HT1080 (cell line): Measurements from ENCODE around the gene ALDH16A1. TPM values are rescaled to one million over a fixed set of nuclear protein-coding genes. Genes with fewer than 3 reads are reported as not detected.
"Not testable (repeated sequence)": the region's sequence is repeated elsewhere in the genome, so short reads cannot be mapped to it uniquely, and the experiment has no call there.

Experiments
- DNase-seq: peaks from one replicate; pipeline ENCODE4 v3.0.0-alpha.2; 2015; ENCODE audit warnings: low read depth
- total RNA-seq: library from RNA; depleted of rRNA; stranded (reverse); fragments of >200 nt; shearing (Covaris generic); gene quantifications from 2 replicates; pipeline ENCODE4 v1.2.3, GENCODE V29; 2014

ALDH16A1 gene
- total RNA-seq, 1 experiment from 2014 or later, result 55.1 TPM

- DNase-seq, result no peak
Measured at GRCh38 chr19:49439836-49440235, 13.2 kb upstream of the ALDH16A1 start.

- DNase-seq, result no peak
Measured at GRCh38 chr19:49440439-49441209, 12.4 kb upstream of the ALDH16A1 start.

GRCh38 chr19:49441210-49441959, 11.6 kb upstream of the ALDH16A1 start, which contains the start of gene SLC17A7:
TSS of gene SLC17A7 (minus strand) at chr19:49441527. CDS start at chr19:49441379, 148 bp downstream.
- no peak for DNase-seq

GRCh38 chr19:49441960-49442350, 11.1 kb upstream of the ALDH16A1 start:
- DNase-seq, result no peak

GRCh38 chr19:49442354-49442753, 10.7 kb upstream of the ALDH16A1 start:
- no peak for DNase-seq

- DNase-seq, result peak; percentile 73
Measured at GRCh38 chr19:49442771-49443365, 10.2 kb upstream of the ALDH16A1 start.

- DNase-seq, result peak; percentile 92
Measured at GRCh38 chr19:49443366-49444099, 9.5 kb upstream of the ALDH16A1 start.

- DNase-seq, result not testable (repeated sequence)
Measured at GRCh38 chr19:49444100-49444700, 8.8 kb upstream of the ALDH16A1 start.

GRCh38 chr19:49445997-49446396, 7.0 kb upstream of the ALDH16A1 start:
- DNase-seq, result no peak

- no peak for DNase-seq
Measured at GRCh38 chr19:49447485-49448431, 5.3 kb upstream of the ALDH16A1 start.

GRCh38 chr19:49448432-49448786, 4.6 kb upstream of the ALDH16A1 start:
- no peak for DNase-seq

GRCh38 chr19:49450405-49450804, 2.6 kb upstream of the ALDH16A1 start:
- DNase-seq, result no peak

- DNase-seq, result peak; percentile 99
Measured at GRCh38 chr19:49451430-49452181, 1.4 kb upstream of the ALDH16A1 start, which contains the start of gene PIH1D1. TSS of gene PIH1D1 (minus strand) at chr19:49451814. CDS start at chr19:49451574, 240 bp downstream.

GRCh38 chr19:49453757-49454240, 774 bp downstream of the ALDH16A1 start:
- no peak for DNase-seq

GRCh38 chr19:49455773-49456172, 2.7 kb downstream of the ALDH16A1 start:
- no peak for DNase-seq

GRCh38 chr19:49456326-49456725, 3.3 kb downstream of the ALDH16A1 start:
- DNase-seq, result no peak

GRCh38 chr19:49458567-49458903, 5.5 kb downstream of the ALDH16A1 start:
- DNase-seq, result no peak

GRCh38 chr19:49459388-49459787, 6.4 kb downstream of the ALDH16A1 start:
- DNase-seq, result no peak

- DNase-seq, result not testable (repeated sequence)
Measured at GRCh38 chr19:49461130-49461529, 8.1 kb downstream of the ALDH16A1 start.
